Measurements from ENCODE around the gene CSKMT.

GRCh38 chr11:62666259-62666926 is 1.3 kb downstream of the CSKMT start:
- TF ChIP-seq, protein P1, sequence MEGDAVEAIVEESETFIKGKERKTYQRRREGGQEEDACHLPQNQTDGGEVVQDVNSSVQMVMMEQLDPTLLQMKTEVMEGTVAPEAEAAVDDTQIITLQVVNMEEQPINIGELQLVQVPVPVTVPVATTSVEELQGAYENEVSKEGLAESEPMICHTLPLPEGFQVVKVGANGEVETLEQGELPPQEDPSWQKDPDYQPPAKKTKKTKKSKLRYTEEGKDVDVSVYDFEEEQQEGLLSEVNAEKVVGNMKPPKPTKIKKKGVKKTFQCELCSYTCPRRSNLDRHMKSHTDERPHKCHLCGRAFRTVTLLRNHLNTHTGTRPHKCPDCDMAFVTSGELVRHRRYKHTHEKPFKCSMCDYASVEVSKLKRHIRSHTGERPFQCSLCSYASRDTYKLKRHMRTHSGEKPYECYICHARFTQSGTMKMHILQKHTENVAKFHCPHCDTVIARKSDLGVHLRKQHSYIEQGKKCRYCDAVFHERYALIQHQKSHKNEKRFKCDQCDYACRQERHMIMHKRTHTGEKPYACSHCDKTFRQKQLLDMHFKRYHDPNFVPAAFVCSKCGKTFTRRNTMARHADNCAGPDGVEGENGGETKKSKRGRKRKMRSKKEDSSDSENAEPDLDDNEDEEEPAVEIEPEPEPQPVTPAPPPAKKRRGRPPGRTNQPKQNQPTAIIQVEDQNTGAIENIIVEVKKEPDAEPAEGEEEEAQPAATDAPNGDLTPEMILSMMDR (IDR thresholded peaks at IDR 0.05), result no peak
- no peak for TF ChIP-seq POLR2A (IDR thresholded peaks at IDR 0.05)

All from right lobe of liver (tissue), 4 donors.